HepG2 (cell line): Measurements from ENCODE around the gene CUEDC2. TPM values are rescaled to one million over a fixed set of nuclear protein-coding genes. Genes with fewer than 3 reads are reported as not detected.

Experiments used
- ATAC-seq: fragments of 200-7000 bp; cut with Tn5 transposase; 3 replicates; pipeline ENCODE4 v1.9.1; 2020; ENCODE audit warnings: mild to moderate bottlenecking, moderate library complexity
- BruUV-seq: library from RNA; stranded (reverse); fragments of 400-500 nt; replicated peaks from 2 replicates; lab custom pipeline; 2021; lab: Mats Ljungman, UMichigan
- CTCF ChIA-PET: fragments of 300-600 bp; formaldehyde crosslinking; extraction: SDS; loops from one replicate; lab custom pipeline; 2021; ENCODE audit warnings: low total read pairs, inconsistent platforms, low intra/inter-chr PET ratio; lab: Yijun Ruan, JAX
- POLR2A ChIA-PET: fragments of 350-600 bp; sonication (Branson Sonifier 250); formaldehyde crosslinking; loops from one replicate; lab custom pipeline; 2020; ENCODE audit warnings: antibody characterized with exemption, inconsistent platforms; lab: Yijun Ruan, JAX
- DNase-seq: peaks from one replicate; pipeline ENCODE4 v3.0.0-alpha.2; 2015; ENCODE audit warnings: low spot score
- FAIRE-seq: peaks from 3 replicates; lab custom pipeline; 2011; peaks lifted over from hg19 to GRCh38; lab: Jason Lieb, UNC
- H2AFZ ChIP-seq: one replicate; pipeline ENCODE4 v1.6.1; 2011; ENCODE audit warnings: low read length, inconsistent platforms
- H3K27ac ChIP-seq: fragments of 300-600 bp; 3 replicates; pipeline ENCODE4 v1.8.0; 2011; ENCODE audit warnings: mixed run types, mild to moderate bottlenecking, mixed read lengths, low read length, inconsistent platforms; ENCODE audit not compliant: insufficient read depth; ENCODE audit errors: extremely low read length
- H3K27me3 ChIP-seq, 2 experiments: fragments of 200-600 bp in 1 of 2; 2 replicates in 1 of 2; 3 replicates in 1 of 2; pipeline versions ENCODE4 v1.6.0 to v1.8.0; 2011; ENCODE audit warnings: low read length in 2 of 2, mild to moderate bottlenecking in 2 of 2, moderate library complexity in 2 of 2, inconsistent platforms in 1 of 2; ENCODE audit not compliant: insufficient read depth in 2 of 2, control insufficient read depth in 1 of 2
- H3K36me3 ChIP-seq, 2 experiments: fragments of 200-600 bp in 1 of 2; replicated peaks in 1 of 2; 2 replicates in 1 of 2; 3 replicates in 1 of 2; pipeline versions ENCODE4 v1.5.1 to v1.8.0; 2011; ENCODE audit warnings: low read length in 2 of 2, inconsistent platforms in 1 of 2; ENCODE audit not compliant: insufficient read depth in 2 of 2, control insufficient read depth in 1 of 2
- H3K4me1 ChIP-seq: 2 replicates; pipeline ENCODE4 v1.5.1; 2012; ENCODE audit warnings: low read length, inconsistent platforms; ENCODE audit not compliant: insufficient read depth
- H3K4me2 ChIP-seq: 2 replicates; pipeline ENCODE4 v1.6.0; 2011; ENCODE audit warnings: low read depth, low read length, inconsistent platforms
- H3K4me3 ChIP-seq, 3 experiments: fragments of 200-600 bp in 1 of 3; sonication (generic), shearing (Covaris generic) in 1 of 3; replicated peaks in 1 of 3; 2 replicates each; pipeline ENCODE4 v1.5.1; 2011 to 2016; ENCODE audit warnings: low read length in 3 of 3, inconsistent platforms in 2 of 3, low read depth in 2 of 3, mild to moderate bottlenecking in 2 of 3, control low read depth in 1 of 3, mixed read lengths in 1 of 3; ENCODE audit not compliant: insufficient read depth in 1 of 3
- H3K79me2 ChIP-seq: one replicate; pipeline ENCODE4 v1.6.1; 2011; ENCODE audit warnings: low read length, inconsistent platforms; ENCODE audit not compliant: insufficient read depth
- H3K9ac ChIP-seq: 2 replicates; pipeline ENCODE4 v1.6.0; 2011; ENCODE audit warnings: mild to moderate bottlenecking, low read depth, low read length, inconsistent platforms; ENCODE audit not compliant: insufficient read depth
- H3K9me3 ChIP-seq: 2 replicates; pipeline ENCODE4 v1.5.1; 2012; ENCODE audit warnings: mild to moderate bottlenecking, low read length
- H4K20me1 ChIP-seq: 2 replicates; pipeline ENCODE4 v1.6.0; 2011; ENCODE audit warnings: inconsistent platforms, mild to moderate bottlenecking, low read length, moderate library complexity; ENCODE audit not compliant: insufficient read depth
- AGO2 ChIP-seq: fragments of 200-400 bp; formaldehyde crosslinking; optimal IDR thresholded peaks from 2 replicates; pipeline ENCODE3; 2017; ENCODE audit warnings: mild to moderate bottlenecking, low read depth, low read length, moderate library complexity
- ARID2 ChIP-seq: sonication (generic); formaldehyde crosslinking; IDR thresholded peaks from 2 replicates; pipeline ENCODE4 v1.8.1; 2022; ENCODE audit warnings: mild to moderate bottlenecking, missing genetic modification reagents, borderline replicate concordance
- FOXC1 ChIP-seq: sonication (generic); formaldehyde crosslinking; IDR thresholded peaks from 2 replicates; pipeline ENCODE4 v1.8.0; 2022; ENCODE audit warnings: mild to moderate bottlenecking, missing genetic modification reagents, borderline replicate concordance
- KAT2B ChIP-seq: fragments of 150-350 bp; IDR thresholded peaks from 2 replicates; pipeline ENCODE4 v1.6.1; 2014; ENCODE audit warnings: low read depth, low read length, borderline replicate concordance
- MAFK ChIP-seq, 2 experiments: IDR thresholded peaks in 1 of 2; conservative IDR thresholded peaks in 1 of 2; 2 replicates each; pipeline ENCODE4 v1.6.1; 2011; ENCODE audit warnings: improper control_type of control experiment in 2 of 2, low read length in 2 of 2
- NFKB2 ChIP-seq: sonication (generic); formaldehyde crosslinking; IDR thresholded peaks from 2 replicates; pipeline ENCODE4 v1.4.0; 2020; ENCODE audit warnings: missing genetic modification reagents, borderline replicate concordance
- PTBP1 ChIP-seq: fragments of 200-400 bp; formaldehyde crosslinking; IDR thresholded peaks from 2 replicates; pipeline ENCODE4 v1.6.1; 2018; ENCODE audit warnings: low read length, low read depth; ENCODE audit not compliant: poor library complexity, severe bottlenecking
- REPIN1 ChIP-seq: sonication (generic); formaldehyde crosslinking; IDR thresholded peaks from 2 replicates; pipeline ENCODE4 v1.8.0; 2022; ENCODE audit warnings: missing genetic modification reagents, low read depth, mild to moderate bottlenecking, borderline replicate concordance
- TAF1 ChIP-seq: sonication (generic); formaldehyde crosslinking; IDR thresholded peaks from 2 replicates; pipeline ENCODE4 v1.4.0; 2020; ENCODE audit warnings: missing genetic modification reagents
- THAP11 ChIP-seq: IDR thresholded peaks from 2 replicates; pipeline ENCODE4 v1.6.1; 2016; ENCODE audit warnings: missing biosample characterization, missing genetic modification reagents
- USF2 ChIP-seq, 2 experiments: sonication (generic) in 1 of 2; formaldehyde crosslinking in 1 of 2; IDR thresholded peaks; 2 replicates each; pipeline versions ENCODE4 v1.5.1 to v1.6.1; 2011 to 2020; ENCODE audit warnings: borderline replicate concordance in 1 of 2, low read depth in 1 of 2, low read length in 1 of 2, mild to moderate bottlenecking in 1 of 2, missing genetic modification reagents in 1 of 2, moderate library complexity in 1 of 2
- ZNF251 ChIP-seq: sonication (generic); formaldehyde crosslinking; IDR thresholded peaks from 2 replicates; pipeline ENCODE4 v1.9.0; 2021; ENCODE audit warnings: mild to moderate bottlenecking, missing genetic modification reagents
- ZNF275 ChIP-seq: sonication (generic); formaldehyde crosslinking; IDR thresholded peaks from 2 replicates; pipeline ENCODE4 v1.8.0; 2022; ENCODE audit warnings: missing genetic modification reagents, mild to moderate bottlenecking, inconsistent platforms, borderline replicate concordance
- ZNF3 ChIP-seq: IDR thresholded peaks from 2 replicates; pipeline ENCODE4 v1.7.0; 2017; ENCODE audit warnings: inconsistent platforms
- ZNF776 ChIP-seq: sonication (generic); formaldehyde crosslinking; IDR thresholded peaks from 2 replicates; pipeline ENCODE4 v1.4.0; 2020; ENCODE audit warnings: mild to moderate bottlenecking, missing genetic modification reagents
- WGBS: methylation state at CpG from one replicate; pipeline ENCODE4 v1.1.6; 2017; ENCODE audit warnings: low lambda C conversion rate; 5-methylcytosine and 5-hydroxymethylcytosine counted together
- in situ Hi-C: cut with HindIII; loops from 2 replicates; pipeline ENCODE4 v1.10.0; 2017; ENCODE audit warnings: low pct_unique_long_range_greater_than_20kb; ENCODE audit not compliant: extremely low pct_ligation_motif_present
- intact Hi-C: fragments of 100-400 bp; cut with micrococcal nuclease; formaldehyde crosslinking; loops from one replicate; pipeline ENCODE4 v1.10.0; 2022; ENCODE audit not compliant: unreplicated experiment
- polyA plus RNA-seq, 8 experiments: library from polyadenylated mRNA; depleted of rRNA in 3 of 8; stranded (reverse) in 7 of 8; unstranded in 1 of 8; fragments of >200 nt; fragmentation: Illumina TruSeq in 4 of 8; extraction: Trizol in 4 of 8; gene quantifications; 2 replicates each; pipeline versions ENCODE4 v1.2.1 to v1.2.3, GENCODE V29; 2011 to 2016; ENCODE audit warnings: low read depth in 4 of 8, missing spikeins in 1 of 8, mixed read lengths in 1 of 8; ENCODE audit not compliant: insufficient read depth in 1 of 8
- total RNA-seq, 5 experiments: library from RNA; depleted of rRNA; stranded (reverse); fragments of >200 nt; fragmentation: Illumina TruSeq; extraction: Trizol; gene quantifications; 2 replicates each; pipeline ENCODE4 v1.2.3, GENCODE V29; 2016; ENCODE audit warnings: low read depth in 1 of 5
- TF ChIP-seq, protein P1 (sequence below): IDR thresholded peaks from 2 replicates; pipeline ENCODE4 v1.6.1; 2012; ENCODE audit warnings: inconsistent platforms

The CUEDC2 gene
- total and polyA plus RNA-seq, 2 of the 13 experiments (the other 11 are each of a cell fraction or from before 2014, with no cell fraction given) = 13.1 to 18.4 TPM

DNA sequence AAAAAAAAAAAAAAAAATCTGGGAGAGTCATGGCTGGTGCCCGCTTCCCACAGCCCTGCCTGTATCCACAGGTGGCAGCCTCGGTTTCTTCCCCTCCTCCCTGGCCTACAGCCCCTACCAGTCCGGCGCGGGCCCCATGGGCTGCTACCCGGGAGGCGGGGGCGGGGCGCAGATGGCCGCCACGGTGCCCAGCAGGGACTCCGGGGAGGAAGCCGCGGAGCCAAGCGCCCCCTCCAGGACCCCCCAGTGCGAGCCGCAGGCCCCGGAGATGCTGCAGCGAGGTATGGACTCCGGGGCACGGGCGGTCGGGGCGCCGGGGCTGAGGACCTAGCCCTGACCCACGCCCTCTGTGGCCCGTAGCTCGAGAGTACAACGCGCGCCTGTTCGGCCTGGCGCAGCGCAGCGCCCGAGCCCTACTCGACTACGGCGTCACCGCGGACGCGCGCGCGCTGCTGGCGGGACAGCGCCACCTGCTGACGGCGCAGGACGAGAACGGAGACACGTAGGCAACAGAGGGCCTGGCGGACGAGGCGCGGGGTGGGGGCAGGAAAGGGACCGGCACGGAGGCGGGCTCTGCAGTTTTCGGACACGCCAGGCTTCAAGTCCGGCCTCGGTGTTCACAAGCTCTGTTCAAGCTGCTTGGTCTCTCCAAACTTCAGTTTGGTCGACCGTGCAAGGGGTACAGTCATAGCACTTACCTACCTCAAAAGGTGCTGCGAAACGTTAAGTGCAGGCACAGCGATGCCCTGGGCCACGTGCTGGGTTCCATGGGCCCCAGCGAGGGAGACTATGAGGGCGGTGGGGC, 33.0 kb downstream of the CUEDC2 start (continued):
- TF ChIP-seq THAP11 (CRISPR knock-in tag) = peak; percentile 82
- TF ChIP-seq TAF1 (CRISPR knock-in tag) = peak; percentile 68
- peak; percentile 93 for TF ChIP-seq REPIN1
- 0 out of 2 replicates have a peak, but pooled peaks have one; percentile 50 for TF ChIP-seq ARID2 (CRISPR knock-in tag)
- TF ChIP-seq, protein P1, sequence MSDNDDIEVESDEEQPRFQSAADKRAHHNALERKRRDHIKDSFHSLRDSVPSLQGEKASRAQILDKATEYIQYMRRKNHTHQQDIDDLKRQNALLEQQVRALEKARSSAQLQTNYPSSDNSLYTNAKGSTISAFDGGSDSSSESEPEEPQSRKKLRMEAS = peak; percentile 93
- TF ChIP-seq, all 625 proteins: peak for 296

DNA sequence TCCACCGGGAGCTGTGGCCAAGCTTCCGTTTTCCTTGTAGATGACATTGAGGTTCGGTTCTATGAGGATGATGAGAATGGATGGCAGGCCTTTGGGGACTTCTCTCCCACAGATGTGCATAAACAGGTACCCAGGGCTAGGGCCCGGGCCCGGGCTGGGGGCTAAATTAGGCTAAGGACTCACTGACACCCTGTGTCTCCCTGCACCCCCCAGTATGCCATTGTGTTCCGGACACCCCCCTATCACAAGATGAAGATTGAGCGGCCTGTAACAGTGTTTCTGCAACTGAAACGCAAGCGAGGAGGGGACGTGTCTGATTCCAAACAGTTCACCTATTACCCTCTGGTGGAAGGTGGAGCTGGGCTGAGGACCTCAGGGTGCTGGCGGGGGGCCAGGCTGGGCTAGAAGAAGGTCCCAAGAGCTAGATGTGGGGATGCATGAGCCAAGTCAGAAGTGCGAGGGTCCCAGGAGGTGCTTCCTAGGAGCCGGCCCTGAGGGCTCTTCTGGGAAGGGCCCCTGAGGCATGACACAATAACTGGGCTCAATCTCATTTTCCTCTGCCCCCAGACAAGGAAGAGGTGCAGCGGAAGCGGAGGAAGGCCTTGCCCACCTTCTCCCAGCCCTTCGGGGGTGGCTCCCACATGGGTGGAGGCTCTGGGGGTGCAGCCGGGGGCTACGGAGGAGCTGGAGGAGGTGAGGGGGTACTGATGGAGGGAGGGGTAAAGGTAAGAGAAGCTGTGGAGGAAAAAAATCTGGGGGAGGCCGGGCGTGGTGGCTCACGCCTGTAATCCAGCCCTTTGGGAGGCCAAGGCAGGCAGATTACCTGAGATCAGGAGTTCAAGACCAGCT, 34.0 kb downstream of the CUEDC2 start:
- in situ Hi-C loops = no loop called here
- Histone ChIP-seq H3K4me1 (peaks cover 28% of the 10 kb centered on the region), H3K9me3 (no peaks in the 10 kb centered on the region), H2AFZ (no peak overlapping the region), H3K4me3 (0 out of 6 replicates have a peak overlapping the region, but pooled peaks of 1 of the 3 experiments have one; percentile 78), H3K27ac (no peak overlapping the region), H3K9ac (0 out of 2 replicates have a peak overlapping the region, but pooled peaks have one; percentile 65), H3K4me2 (peak overlapping the region; percentile 66), H3K36me3 (peaks cover 0 to 4% of the 10 kb centered on the region in 2 experiments; a peak in 1 of 5 replicates), H3K27me3 (no peaks in the 10 kb centered on the region; a peak in 1 of 5 replicates), H3K79me2 (peaks cover 3% of the 10 kb centered on the region), H4K20me1 (no peaks in the 10 kb centered on the region)
- CTCF ChIA-PET = interaction anchor here (1.3 kb wide), 1 partner anchor 168 kb away, joined by 12 read pairs; no protein-coding TSS in a partner anchor
- no TSS peak for BruUV-seq
- 96% methylated on average over 19 of the region's 21 CpGs for WGBS
- POLR2A ChIA-PET = interaction anchor here (1.1 to 2.6 kb wide), 3 partner anchors 23 to 63 kb away, joined by 5 to 10 read pairs (median 9); partner anchors contain the start of genes CUEDC2 and FBXL15
- FAIRE-seq (no peak), DNase-seq (no peak), ATAC-seq (no peak)
- intact Hi-C loops = loop anchor here (2.0 kb wide), 1 partner anchor 168 kb away; no protein-coding TSS in a partner anchor
- TF ChIP-seq ZNF275 (CRISPR knock-in tag) (no peak), ZNF3 (no peak), KAT2B (no peak), NFKB2 (CRISPR knock-in tag) (no peak), MAFK (conservative IDR thresholded peaks at IDR 0.05 in 1 of 2, IDR thresholded peaks at IDR 0.05 in 1 of 2; ENCODE audit: low read length in 2 of 2) (no peak), ZNF251 (CRISPR knock-in tag) (no peak), FOXC1 (no peak), USF2 (IDR thresholded peaks at IDR 0.05; ENCODE audit: low read depth, low read length) (no peak), USF2 (CRISPR knock-in tag; IDR thresholded peaks at IDR 0.05; ENCODE audit: borderline replicate concordance) (no peak), AGO2 (no peak), ZNF776 (CRISPR knock-in tag) (no peak), PTBP1 (no peak)
